Right lung (tissue), 5 donors: ENCODE data around the gene CCDC170. TPM values are rescaled to one million over a fixed set of nuclear protein-coding genes. Genes with fewer than 3 reads are reported as not detected.
"Not testable (repeated sequence)": the region's sequence is repeated elsewhere in the genome, so short reads cannot be mapped to it uniquely, and the experiment has no call there.

ENCODE experiments used
- DNase-seq, 2 donors: peaks; one replicate each; pipeline ENCODE4 v3.0.0-alpha.2; 2013
- polyA plus RNA-seq, 5 donors: library from polyadenylated mRNA; unstranded; fragments of 120-200 nt; gene quantifications; one replicate each; pipeline versions ENCODE4 v1.2.1 to v1.2.3, GENCODE V29; 2013; ENCODE audit warnings: inconsistent platforms in 1 of 5, low replicate concordance in 1 of 5; ENCODE audit not compliant: insufficient read length in 5 of 5, insufficient read depth in 1 of 5

CCDC170 gene
- polyA plus RNA-seq, 5 donors = 2.8 to 8.7 (median 4.6) TPM

GRCh38 chr6:151490996-151491395 lies 2.8 kb upstream of the CCDC170 start:
- DNase-seq = no peak

DNA sequence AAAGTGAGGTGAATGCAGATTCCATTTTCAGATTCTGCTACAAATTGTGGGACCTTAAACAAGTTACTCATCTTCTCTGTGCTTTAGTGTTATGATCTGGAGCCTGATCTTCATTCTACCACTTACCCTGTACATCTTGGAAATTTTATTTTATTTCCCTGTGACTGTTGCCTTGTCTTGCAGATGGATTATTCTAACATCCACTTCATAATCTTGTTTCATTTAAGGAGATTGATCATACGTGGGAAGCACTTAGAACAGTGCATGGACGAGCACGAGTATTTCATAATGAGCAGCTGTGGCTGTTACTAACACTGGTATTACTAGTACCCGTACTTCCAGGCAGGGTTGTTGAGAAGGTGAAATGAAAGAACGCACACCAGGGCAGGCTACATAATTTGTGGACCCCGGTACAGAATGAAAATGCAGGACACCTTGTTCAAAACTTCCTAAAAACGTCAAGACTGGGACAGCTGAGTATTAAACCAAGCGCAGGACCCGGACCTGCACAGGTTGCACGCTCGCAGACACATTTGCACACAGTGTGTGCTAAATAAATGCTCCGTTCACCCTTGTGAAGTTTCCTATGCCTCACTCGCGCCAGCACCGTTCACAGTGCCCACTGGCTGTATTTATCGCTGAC lies 535 bp upstream of the CCDC170 start:
- no peak for DNase-seq

GRCh38 chr6:151494235-151494935 lies 568 bp downstream of the CCDC170 start:
- peak; percentile 48 to 52 for DNase-seq

- no peak for DNase-seq
Measured at GRCh38 chr6:151494936-151495320, 1.1 kb downstream of the CCDC170 start.

DNA sequence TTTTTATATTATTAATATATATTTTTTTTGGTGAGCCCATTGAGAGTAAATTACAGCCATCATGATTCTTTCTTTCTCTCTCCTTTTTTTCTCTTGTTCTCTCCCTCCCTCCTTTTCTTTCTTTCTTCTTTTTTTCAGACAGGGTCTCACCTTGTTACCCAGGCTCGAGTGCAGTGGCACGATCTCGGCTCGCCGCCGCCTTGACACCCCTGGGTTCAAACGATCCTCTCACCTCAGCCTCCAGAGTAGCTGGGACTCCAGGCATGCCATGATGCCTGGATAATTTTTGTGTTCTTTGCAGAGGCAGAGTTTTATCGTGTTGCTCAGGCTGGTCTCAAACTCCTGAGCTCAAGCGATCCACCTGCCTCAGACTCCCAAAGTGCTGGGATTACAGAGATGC lies 1.6 kb downstream of the CCDC170 start:
- no peak for DNase-seq

GRCh38 chr6:151497905-151498304 lies 4.1 kb downstream of the CCDC170 start:
- no peak for DNase-seq

DNA sequence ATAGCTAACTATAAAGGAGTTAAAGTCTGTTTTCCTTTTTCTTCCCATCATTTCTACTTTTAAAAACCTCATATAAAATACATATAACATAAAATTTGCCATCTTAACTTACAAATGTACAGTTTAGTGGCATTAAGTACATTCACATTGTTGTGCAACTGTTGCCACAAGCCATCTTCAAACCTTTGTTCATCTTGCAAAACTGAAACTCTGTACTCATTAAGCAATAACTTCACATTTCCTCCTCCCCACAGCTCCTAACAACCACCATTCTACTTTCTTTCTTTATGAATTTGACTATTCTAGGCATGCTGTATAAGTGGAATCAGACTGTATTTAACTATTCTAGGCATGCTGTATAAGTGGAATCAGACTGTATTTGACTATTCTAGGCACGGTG lies 4.5 kb downstream of the CCDC170 start:
- DNase-seq = no peak

GRCh38 chr6:151499551-151499950 lies 5.7 kb downstream of the CCDC170 start:
- DNase-seq = no peak

DNA sequence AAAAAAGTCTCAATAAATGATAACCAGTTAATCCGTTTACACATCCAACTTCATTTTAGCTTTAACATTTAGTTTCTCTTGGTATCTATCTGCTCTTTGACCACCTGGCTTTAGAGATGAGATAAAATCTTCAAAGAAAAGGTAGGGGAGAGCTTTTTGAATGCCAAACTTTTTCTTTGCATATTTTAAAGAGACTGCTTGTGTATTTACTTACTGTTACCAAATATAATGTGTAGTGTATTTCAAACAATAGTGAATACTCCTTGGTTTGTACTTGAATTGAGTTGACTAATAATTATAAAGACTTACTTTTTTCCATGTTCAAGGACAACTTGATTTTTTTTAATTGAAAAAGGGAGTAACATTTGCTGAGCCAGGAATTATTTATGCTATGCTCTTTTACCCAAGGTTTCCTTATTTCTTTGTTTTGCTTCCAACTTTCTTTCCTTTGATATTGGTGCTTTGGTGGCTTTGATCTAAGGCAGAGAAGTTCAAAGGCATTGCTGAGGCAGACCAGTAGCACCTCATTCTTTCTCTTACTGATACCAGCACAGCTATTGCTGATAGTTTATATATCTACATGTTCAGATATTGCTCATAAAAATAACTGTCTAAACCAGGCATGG lies 7.8 kb downstream of the CCDC170 start:
- no peak for DNase-seq

DNA sequence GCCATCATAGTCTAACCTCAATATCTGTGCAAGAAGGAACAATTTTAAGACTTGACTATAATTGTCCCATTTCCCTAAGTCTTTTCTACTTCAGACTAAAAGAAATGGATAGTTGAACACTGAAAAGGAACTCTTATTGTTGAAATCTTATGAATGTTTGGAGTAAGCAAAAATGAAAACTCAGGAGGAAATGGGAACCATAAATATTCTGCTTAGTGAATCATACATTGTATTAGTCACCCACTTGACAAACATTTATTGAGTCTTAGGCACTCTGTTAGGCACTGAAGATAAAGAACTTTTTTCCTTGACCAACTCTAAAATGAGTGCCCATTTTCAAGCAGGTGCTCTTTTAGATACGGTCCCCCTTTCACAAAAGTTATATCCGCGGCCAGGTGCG lies 8.7 kb downstream of the CCDC170 start:
- DNase-seq = no peak

DNA sequence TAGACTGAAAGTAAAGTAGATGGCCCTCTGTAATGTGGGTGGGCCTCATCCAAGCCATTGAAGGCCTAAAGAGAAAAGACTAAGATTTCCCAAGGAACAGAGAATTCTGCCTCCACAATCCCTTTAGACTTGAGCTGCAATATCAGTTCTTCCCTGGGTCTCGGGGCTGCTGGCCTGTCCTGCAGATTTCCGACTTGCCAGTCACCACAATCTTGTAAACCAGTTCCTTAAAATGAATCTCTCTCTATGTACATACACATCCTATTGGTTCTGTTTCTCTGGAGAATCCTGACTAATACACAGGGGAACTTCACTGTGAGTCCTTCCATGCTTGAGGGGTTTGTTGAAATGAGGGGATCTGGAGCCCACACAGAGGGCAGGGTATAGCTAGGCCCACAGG lies 12.9 kb downstream of the CCDC170 start:
- DNase-seq = no peak

DNA sequence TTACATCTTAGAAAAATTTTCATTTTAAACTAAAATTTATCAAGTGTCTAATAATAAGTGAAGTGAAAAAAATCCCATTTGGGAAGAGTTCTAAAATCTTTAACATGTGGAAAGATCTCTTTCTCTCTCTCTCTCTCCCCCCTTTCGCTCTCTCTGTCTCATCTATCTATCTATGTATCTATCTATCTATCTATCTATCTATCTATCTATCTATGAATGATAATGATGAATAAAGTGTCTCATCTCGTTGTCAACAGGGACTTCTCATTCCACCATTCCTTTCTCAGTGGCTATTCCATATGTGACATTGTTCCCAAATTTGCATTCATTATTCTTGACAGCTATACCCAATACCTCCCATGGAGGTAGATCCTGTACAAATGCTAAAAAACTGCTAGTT lies 15.2 kb downstream of the CCDC170 start:
- DNase-seq = no peak

- DNase-seq = no peak
Measured at GRCh38 chr6:151512481-151512880, 18.7 kb downstream of the CCDC170 start.

GRCh38 chr6:151514000-151514730 lies 20.3 kb downstream of the CCDC170 start:
- no peak for DNase-seq

GRCh38 chr6:151518992-151519391 lies 25.2 kb downstream of the CCDC170 start:
- not testable (repeated sequence) for DNase-seq

GRCh38 chr6:151523034-151523433 lies 29.2 kb downstream of the CCDC170 start:
- no peak for DNase-seq

GRCh38 chr6:151524059-151524458 lies 30.2 kb downstream of the CCDC170 start:
- no peak for DNase-seq

GRCh38 chr6:151534576-151534975 lies 40.8 kb downstream of the CCDC170 start:
- no peak for DNase-seq

DNA sequence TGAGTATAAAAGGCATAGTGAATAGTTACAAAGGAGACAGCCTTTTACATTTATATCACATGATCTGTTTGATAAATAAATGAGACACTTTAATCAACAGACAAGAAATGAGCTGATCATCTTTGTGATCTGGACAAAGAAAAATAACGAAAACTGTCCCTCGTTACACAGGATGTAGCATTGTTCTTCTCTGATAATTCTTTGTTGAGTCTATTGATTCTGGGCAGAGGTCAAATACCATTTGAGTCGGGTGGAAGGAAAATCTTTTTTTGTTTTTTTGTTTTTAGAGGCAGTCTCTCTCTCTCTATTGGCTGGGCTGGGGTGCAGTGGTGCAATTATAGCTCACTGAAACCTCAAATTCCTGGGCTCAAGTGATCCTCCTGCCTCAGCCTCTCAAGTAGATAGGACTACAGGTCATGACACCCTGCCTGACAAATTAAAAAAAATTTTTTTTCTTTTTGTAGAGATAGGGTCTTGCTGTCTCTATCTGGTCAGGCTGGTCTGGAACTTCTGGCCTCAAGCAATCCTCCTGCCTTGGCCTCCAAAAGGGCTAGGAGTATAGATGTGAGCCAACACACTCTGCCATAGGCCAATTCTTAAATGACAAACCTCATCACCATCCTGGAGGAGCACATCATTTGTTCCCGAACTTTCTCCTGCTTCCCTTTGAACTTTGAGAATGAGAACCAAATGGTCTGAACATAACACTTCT lies 41.8 kb downstream of the CCDC170 start:
- DNase-seq = no peak

GRCh38 chr6:151536188-151536479 lies 42.3 kb downstream of the CCDC170 start:
- no peak for DNase-seq

GRCh38 chr6:151537556-151537955 lies 43.7 kb downstream of the CCDC170 start:
- peak; percentile 2 to 4 for DNase-seq
